ENCODE measurements around the gene DSCAM. TPM values are rescaled to one million over a fixed set of nuclear protein-coding genes. Genes with fewer than 3 reads are reported as not detected.

Gene DSCAM
- total and polyA plus RNA-seq, 2 donors (not counting 1 experiment from before 2014, with no cell fraction given): under 0.01 to 0.01 TPM

GRCh38 chr21:40438616-40439015 lies 408.3 kb downstream of the DSCAM start:
- Histone ChIP-seq H3K27me3 (ENCODE audit: control insufficient read depth, insufficient read depth, low read length) (no peaks in the 10 kb centered on the region), H2AFZ (ENCODE audit: low read length) (no peak overlapping the region)

GRCh38 chr21:40436261-40436660 lies 410.7 kb downstream of the DSCAM start:
- Histone ChIP-seq H3K9me3 (ENCODE audit: control insufficient read depth, insufficient read depth, low read depth, low read length) (no peaks in the 10 kb centered on the region), H3K27ac (ENCODE audit: insufficient read depth, low read length) (no peak overlapping the region), H4K20me1 (ENCODE audit: control insufficient read depth, extremely low read depth, insufficient read depth, low read length) (no peaks in the 10 kb centered on the region), H3K27me3 (ENCODE audit: control insufficient read depth, insufficient read depth, low read length) (no peaks in the 10 kb centered on the region), H3K36me3 (ENCODE audit: control insufficient read depth, insufficient read depth, low read length) (no peaks in the 10 kb centered on the region), H3K79me2 (ENCODE audit: control insufficient read depth, insufficient read depth, low read length) (no peaks in the 10 kb centered on the region), H3K4me1 (ENCODE audit: control insufficient read depth, extremely low read depth, insufficient read depth, low read length) (no peaks in the 10 kb centered on the region), H2AFZ (ENCODE audit: low read length) (no peak overlapping the region), H3K9ac (ENCODE audit: insufficient read depth, low read length) (no peak overlapping the region), H3K4me2 (ENCODE audit: extremely low read depth, insufficient read depth, low read length) (no peak overlapping the region), H3K4me3 (replicated peaks in 1 of 4; ENCODE audit: control extremely low read depth in 1 of 4, insufficient read depth in 1 of 4, low read depth in 3 of 4, low read length in 4 of 4) (no peak overlapping the region)
- DNase-seq (ENCODE audit: low read depth in 2 of 2): no peak
- no peak for TF ChIP-seq CTCF (conservative IDR thresholded peaks at IDR 0.05 in 1 of 2, IDR thresholded peaks at IDR 0.05 in 1 of 2; ENCODE audit: low read depth in 1 of 2, low read length in 2 of 2)
- TF ChIP-seq EZH2 (IDR thresholded peaks at IDR 0.05; ENCODE audit: low read length, missing control alignments): no peak

More at GRCh38 chr21:40438616-40439015, 408.3 kb downstream of the DSCAM start:
- no peak for TF ChIP-seq CTCF (conservative IDR thresholded peaks at IDR 0.05 in 1 of 2, IDR thresholded peaks at IDR 0.05 in 1 of 2; ENCODE audit: low read depth in 1 of 2, low read length in 2 of 2)
- TF ChIP-seq EZH2 (IDR thresholded peaks at IDR 0.05; ENCODE audit: low read length, missing control alignments): no peak
- Histone ChIP-seq H4K20me1 (ENCODE audit: control insufficient read depth, extremely low read depth, insufficient read depth, low read length) (no peaks in the 10 kb centered on the region), H3K4me2 (ENCODE audit: extremely low read depth, insufficient read depth, low read length) (no peak overlapping the region), H3K9ac (ENCODE audit: insufficient read depth, low read length) (no peak overlapping the region), H3K79me2 (ENCODE audit: control insufficient read depth, insufficient read depth, low read length) (no peaks in the 10 kb centered on the region), H3K36me3 (ENCODE audit: control insufficient read depth, insufficient read depth, low read length) (no peaks in the 10 kb centered on the region), H3K4me1 (ENCODE audit: control insufficient read depth, extremely low read depth, insufficient read depth, low read length) (no peaks in the 10 kb centered on the region), H3K9me3 (ENCODE audit: control insufficient read depth, insufficient read depth, low read depth, low read length) (no peaks in the 10 kb centered on the region), H3K27ac (ENCODE audit: insufficient read depth, low read length) (no peak overlapping the region), H3K4me3 (replicated peaks in 1 of 4; ENCODE audit: control extremely low read depth in 1 of 4, insufficient read depth in 1 of 4, low read depth in 3 of 4, low read length in 4 of 4) (no peak overlapping the region)
- DNase-seq (ENCODE audit: low read depth in 2 of 2): no peak

GRCh38 chr21:40433538-40433937 lies 413.4 kb downstream of the DSCAM start:
- H3K4me1 ChIP-seq (ENCODE audit: control insufficient read depth, extremely low read depth, insufficient read depth, low read length): no peaks in the 10 kb centered on the region
- no peak overlapping the region for H3K27ac ChIP-seq (ENCODE audit: insufficient read depth, low read length)
- DNase-seq (ENCODE audit: low read depth in 2 of 2): no peak
- H3K9ac ChIP-seq (ENCODE audit: insufficient read depth, low read length): no peak overlapping the region
- no peak for TF ChIP-seq CTCF (conservative IDR thresholded peaks at IDR 0.05 in 1 of 2, IDR thresholded peaks at IDR 0.05 in 1 of 2; ENCODE audit: low read depth in 1 of 2, low read length in 2 of 2)
- TF ChIP-seq EZH2 (IDR thresholded peaks at IDR 0.05; ENCODE audit: low read length, missing control alignments): no peak
- no peaks in the 10 kb centered on the region for H3K36me3 ChIP-seq (ENCODE audit: control insufficient read depth, insufficient read depth, low read length)
- no peak overlapping the region for H3K4me3 ChIP-seq (replicated peaks in 1 of 4; ENCODE audit: control extremely low read depth in 1 of 4, insufficient read depth in 1 of 4, low read depth in 3 of 4, low read length in 4 of 4)
- no peaks in the 10 kb centered on the region for H3K27me3 ChIP-seq (ENCODE audit: control insufficient read depth, insufficient read depth, low read length)
- H3K9me3 ChIP-seq (ENCODE audit: control insufficient read depth, insufficient read depth, low read depth, low read length): no peaks in the 10 kb centered on the region
- H3K4me2 ChIP-seq (ENCODE audit: extremely low read depth, insufficient read depth, low read length): no peak overlapping the region
- H3K79me2 ChIP-seq (ENCODE audit: control insufficient read depth, insufficient read depth, low read length): no peaks in the 10 kb centered on the region
- H4K20me1 ChIP-seq (ENCODE audit: control insufficient read depth, extremely low read depth, insufficient read depth, low read length): no peaks in the 10 kb centered on the region
- no peak overlapping the region for H2AFZ ChIP-seq (ENCODE audit: low read length)
